BJ (cell line): ENCODE measurements around the gene CDKAL1. TPM values are rescaled to one million over a fixed set of nuclear protein-coding genes. Genes with fewer than 3 reads are reported as not detected.
"Not testable (repeated sequence)": the region's sequence is repeated elsewhere in the genome, so short reads cannot be mapped to it uniquely, and the experiment has no call there.

ENCODE experiments used
- CTCF ChIA-PET: fragments of 350-600 bp; formaldehyde crosslinking; extraction: SDS; loops from one replicate; lab custom pipeline; 2021; ENCODE audit warnings: antibody characterized with exemption, inconsistent platforms; lab: Yijun Ruan, JAX
- POLR2A ChIA-PET: fragments of 300-600 bp; sonication (Branson Sonifier 250); formaldehyde crosslinking; extraction: SDS; loops from one replicate; lab custom pipeline; 2021; ENCODE audit warnings: antibody characterized with exemption; lab: Charles Lee
- DNase-seq: peaks from one replicate; pipeline ENCODE4 v3.0.0-alpha.2; 2011; ENCODE audit warnings: low read depth
- H3K27me3 ChIP-seq: 2 replicates; pipeline ENCODE4 v1.6.0; 2011; ENCODE audit warnings: low read length; ENCODE audit not compliant: control insufficient read depth, insufficient read depth
- H3K36me3 ChIP-seq: 2 replicates; pipeline ENCODE4 v1.5.1; 2011; ENCODE audit warnings: low read length; ENCODE audit not compliant: control insufficient read depth, insufficient read depth
- H3K4me3 ChIP-seq: 2 replicates; pipeline ENCODE4 v1.5.1; 2011; ENCODE audit warnings: low read depth, mild to moderate bottlenecking, control low read depth, low read length
- CTCF ChIP-seq: IDR thresholded peaks from 2 replicates; pipeline ENCODE4 v1.5.1; 2011; ENCODE audit warnings: low read depth, mild to moderate bottlenecking, control low read depth, inconsistent platforms, low read length, moderate library complexity; ENCODE audit not compliant: insufficient read depth
- polyA plus RNA-seq: library from polyadenylated mRNA; depleted of rRNA; stranded (reverse); fragments of >200 nt; gene quantifications from 2 replicates; pipeline ENCODE4 v1.2.3, GENCODE V29; 2011

The CDKAL1 gene
- polyA plus RNA-seq, 1 experiment, result 3.8 TPM

- no peak for TF ChIP-seq CTCF
- ChIA-PET POLR2A (no interaction called here), CTCF (interaction anchor here (0.6 to 1.0 kb wide), 2 partner anchors 27 to 857 kb away, joined by 3 to 4 read pairs; no protein-coding TSS in a partner anchor)
- no peaks in the 10 kb centered on the region for H3K36me3 ChIP-seq
- H3K4me3 ChIP-seq, result no peak overlapping the region
- no peak for DNase-seq
- no peaks in the 10 kb centered on the region for H3K27me3 ChIP-seq
Measured at GRCh38 chr6:20717743-20718142, 183.5 kb downstream of the CDKAL1 start.

GRCh38 chr6:20718705-20719653 lies 184.7 kb downstream of the CDKAL1 start:
- POLR2A ChIA-PET, result no interaction called here
- TF ChIP-seq CTCF, result no peak
- no peak for DNase-seq
- Histone ChIP-seq H3K4me3 (no peak overlapping the region), H3K27me3 (no peaks in the 10 kb centered on the region), H3K36me3 (no peaks in the 10 kb centered on the region)
- CTCF ChIA-PET, result interaction anchor here (1.0 kb wide), 1 partner anchor 26 kb away, joined by 3 read pairs; no protein-coding TSS in a partner anchor

- ChIA-PET POLR2A (no interaction called here), CTCF (no interaction called here)
- DNase-seq, result no peak
- Histone ChIP-seq H3K4me3 (no peak overlapping the region), H3K27me3 (no peaks in the 10 kb centered on the region), H3K36me3 (no peaks in the 10 kb centered on the region)
- no peak for TF ChIP-seq CTCF
Measured at GRCh38 chr6:20719980-20720379, 185.7 kb downstream of the CDKAL1 start.

GRCh38 chr6:20721121-20721520 lies 186.9 kb downstream of the CDKAL1 start:
- H3K4me3 ChIP-seq, POLR2A ChIA-PET, H3K27me3 ChIP-seq, DNase-seq, CTCF ChIA-PET, H3K36me3 ChIP-seq: not testable (repeated sequence)

- DNase-seq, result no peak
- POLR2A ChIA-PET, result no interaction called here
- H3K27me3 ChIP-seq, result no peaks in the 10 kb centered on the region
- CTCF ChIA-PET, result no interaction called here
- H3K4me3 ChIP-seq, result no peak overlapping the region
- no peak for TF ChIP-seq CTCF
- no peaks in the 10 kb centered on the region for H3K36me3 ChIP-seq
Measured at GRCh38 chr6:20722455-20722854, 188.2 kb downstream of the CDKAL1 start.
